Keratinocyte (primary cell): Measurements from ENCODE around the gene HIVEP1. TPM values are rescaled to one million over a fixed set of nuclear protein-coding genes. Genes with fewer than 3 reads are reported as not detected.

Experiments
- DNase-seq: peaks from one replicate; pipeline ENCODE4 v3.0.0-alpha.2; 2011; ENCODE audit warnings: low read depth, missing footprints, low spot score
- FAIRE-seq: peaks from 2 replicates; lab custom pipeline; 2011; peaks lifted over from hg19 to GRCh38; lab: Jason Lieb, UNC
- H2AFZ ChIP-seq: 2 replicates; pipeline ENCODE4 v1.6.0; 2012; ENCODE audit warnings: low read length, control low read depth, inconsistent platforms; ENCODE audit not compliant: control insufficient read depth
- H3K27ac ChIP-seq: 2 replicates; pipeline ENCODE4 v1.5.1; 2011; ENCODE audit warnings: low read length; ENCODE audit not compliant: control insufficient read depth, insufficient read depth
- H3K27me3 ChIP-seq: 3 replicates; pipeline ENCODE4 v1.6.0; 2011; ENCODE audit warnings: low read length; ENCODE audit not compliant: control insufficient read depth, insufficient read depth; ENCODE audit errors: extremely low read depth
- H3K36me3 ChIP-seq, 2 experiments: 2 replicates in 1 of 2; 3 replicates in 1 of 2; pipeline ENCODE4 v1.5.1; 2011; ENCODE audit warnings: low read length in 2 of 2, mild to moderate bottlenecking in 1 of 2; ENCODE audit not compliant: control insufficient read depth in 2 of 2, insufficient read depth in 2 of 2; ENCODE audit errors: extremely low read depth in 1 of 2
- H3K4me1 ChIP-seq: 3 replicates; pipeline ENCODE4 v1.5.1; 2011; ENCODE audit warnings: low read length; ENCODE audit not compliant: control insufficient read depth, insufficient read depth; ENCODE audit errors: extremely low read depth
- H3K4me2 ChIP-seq: 3 replicates; pipeline ENCODE4 v1.6.0; 2011; ENCODE audit warnings: low read depth, low read length; ENCODE audit not compliant: control insufficient read depth, insufficient read depth; ENCODE audit errors: extremely low read depth
- H3K4me3 ChIP-seq, 3 experiments: fragments of 200-600 bp in 1 of 3; sonication (generic) in 1 of 3; 2 replicates in 2 of 3; 3 replicates in 1 of 3; pipeline ENCODE4 v1.5.1; 2011 to 2016; ENCODE audit warnings: low read length in 3 of 3, mild to moderate bottlenecking in 3 of 3, control low read depth in 2 of 3, inconsistent platforms in 1 of 3, low read depth in 1 of 3, mixed read lengths in 1 of 3, mixed run types in 1 of 3, moderate library complexity in 1 of 3; ENCODE audit not compliant: control insufficient read depth in 2 of 3, insufficient read depth in 2 of 3; ENCODE audit errors: extremely low read depth in 1 of 3
- H3K79me2 ChIP-seq: 2 replicates; pipeline ENCODE4 v1.6.0; 2012; ENCODE audit warnings: low read length; ENCODE audit not compliant: control insufficient read depth, insufficient read depth
- H3K9ac ChIP-seq: 3 replicates; pipeline ENCODE4 v1.6.0; 2011; ENCODE audit warnings: low read length; ENCODE audit not compliant: control insufficient read depth, insufficient read depth; ENCODE audit errors: extremely low read depth
- H3K9me1 ChIP-seq: 3 replicates; pipeline ENCODE4 v1.6.0; 2011; ENCODE audit warnings: low read length; ENCODE audit not compliant: control insufficient read depth, insufficient read depth; ENCODE audit errors: extremely low read depth
- H3K9me3 ChIP-seq: 2 replicates; pipeline ENCODE4 v1.5.1; 2012; ENCODE audit warnings: low read depth, low read length; ENCODE audit not compliant: control insufficient read depth
- H4K20me1 ChIP-seq: 3 replicates; pipeline ENCODE4 v1.6.0; 2011; ENCODE audit warnings: low read length; ENCODE audit not compliant: control insufficient read depth, insufficient read depth; ENCODE audit errors: extremely low read depth
- EZH2 ChIP-seq: IDR thresholded peaks from one replicate; pipeline ENCODE4 v1.6.1; 2012; ENCODE audit warnings: inconsistent platforms, mild to moderate bottlenecking, low read length, moderate library complexity
- dilution Hi-C: fragments of 300-500 bp; cut with MboI; formaldehyde crosslinking; loops from one replicate; pipeline ENCODE4 v1.7.0; 2020; ENCODE audit warnings: low sequenced_read_pairs; ENCODE audit not compliant: extremely low pct_ligation_motif_present
- polyA plus RNA-seq, 5 experiments: library from polyadenylated mRNA; depleted of rRNA in 3 of 5; stranded (reverse) in 3 of 5; stranded (forward) in 1 of 5; unstranded in 1 of 5; fragments of >200 nt; gene quantifications; 1 replicate in 1 of 5; 2 replicates in 3 of 5; 3 replicates in 1 of 5; pipeline versions ENCODE4 v1.2.1 to v1.2.3, GENCODE V29; 2011 to 2012; ENCODE audit warnings: missing spikeins in 2 of 5, low read depth in 1 of 5, low replicate concordance in 1 of 5
- TF ChIP-seq, protein P1 (sequence below), 3 experiments: IDR thresholded peaks in 1 of 3; conservative IDR thresholded peaks in 1 of 3; optimal IDR thresholded peaks in 1 of 3; 2 replicates in 2 of 3; 3 replicates in 1 of 3; pipeline versions ENCODE3 to v1.5.1; 2011; ENCODE audit warnings: low read length in 3 of 3, mild to moderate bottlenecking in 3 of 3, moderate library complexity in 2 of 3, control low read depth in 1 of 3, inconsistent platforms in 1 of 3; ENCODE audit not compliant: insufficient read depth in 2 of 3; ENCODE audit errors: extremely low read depth in 1 of 3

The HIVEP1 gene
- polyA plus RNA-seq, 1 donor (not counting 4 experiments of a cell fraction or from before 2014, with no cell fraction given): 13.7 TPM

DNA sequence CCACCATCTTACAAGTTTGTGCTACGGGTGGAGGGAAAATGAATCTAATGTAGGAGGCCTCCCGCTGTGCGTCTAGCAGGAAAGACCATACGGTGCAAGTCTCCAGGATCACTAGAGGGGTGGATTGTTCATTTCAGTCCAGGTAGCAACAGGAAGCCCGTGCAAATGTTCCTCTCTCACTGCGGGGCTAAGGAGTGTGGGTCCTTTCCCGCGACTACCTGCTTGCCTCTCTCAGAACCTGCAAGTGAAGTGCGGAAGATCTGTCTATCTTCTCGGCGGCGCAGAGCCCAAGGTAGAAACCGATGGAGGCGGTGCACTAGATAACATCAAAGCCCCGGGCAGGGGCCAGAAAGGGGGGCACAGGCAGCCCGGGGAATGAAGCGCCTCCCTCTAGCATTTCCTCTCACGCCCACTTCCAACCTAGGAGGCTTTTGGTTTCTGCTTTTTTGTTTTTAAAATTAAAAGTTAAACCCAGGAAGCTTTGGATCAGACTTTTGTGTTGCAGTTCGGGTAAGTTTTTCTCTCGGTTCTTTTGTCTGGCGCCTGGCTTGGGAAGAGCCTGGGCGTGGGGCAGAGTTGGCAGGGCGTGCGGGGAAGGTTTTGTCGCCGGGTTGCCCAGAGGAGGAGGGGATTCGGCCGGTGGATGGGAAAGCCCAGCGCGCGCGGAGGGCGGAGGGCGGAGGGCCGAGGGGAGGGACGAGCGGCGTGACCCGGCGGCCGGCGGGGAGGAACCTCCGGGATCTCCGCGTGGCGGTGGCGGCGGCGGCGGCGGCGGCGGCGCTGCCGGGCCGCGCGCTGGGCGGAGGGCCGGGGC lies 3.5 kb upstream of the HIVEP1 start:
- TF ChIP-seq EZH2: no peak
- TF ChIP-seq, protein P1, sequence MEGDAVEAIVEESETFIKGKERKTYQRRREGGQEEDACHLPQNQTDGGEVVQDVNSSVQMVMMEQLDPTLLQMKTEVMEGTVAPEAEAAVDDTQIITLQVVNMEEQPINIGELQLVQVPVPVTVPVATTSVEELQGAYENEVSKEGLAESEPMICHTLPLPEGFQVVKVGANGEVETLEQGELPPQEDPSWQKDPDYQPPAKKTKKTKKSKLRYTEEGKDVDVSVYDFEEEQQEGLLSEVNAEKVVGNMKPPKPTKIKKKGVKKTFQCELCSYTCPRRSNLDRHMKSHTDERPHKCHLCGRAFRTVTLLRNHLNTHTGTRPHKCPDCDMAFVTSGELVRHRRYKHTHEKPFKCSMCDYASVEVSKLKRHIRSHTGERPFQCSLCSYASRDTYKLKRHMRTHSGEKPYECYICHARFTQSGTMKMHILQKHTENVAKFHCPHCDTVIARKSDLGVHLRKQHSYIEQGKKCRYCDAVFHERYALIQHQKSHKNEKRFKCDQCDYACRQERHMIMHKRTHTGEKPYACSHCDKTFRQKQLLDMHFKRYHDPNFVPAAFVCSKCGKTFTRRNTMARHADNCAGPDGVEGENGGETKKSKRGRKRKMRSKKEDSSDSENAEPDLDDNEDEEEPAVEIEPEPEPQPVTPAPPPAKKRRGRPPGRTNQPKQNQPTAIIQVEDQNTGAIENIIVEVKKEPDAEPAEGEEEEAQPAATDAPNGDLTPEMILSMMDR (optimal IDR thresholded peaks at IDR 0.05 in 1 of 3, IDR thresholded peaks at IDR 0.05 in 1 of 3, conservative IDR thresholded peaks at IDR 0.05 in 1 of 3; ENCODE audit: extremely low read depth in 1 of 3, insufficient read depth in 2 of 3, low read length in 3 of 3): no peak
- FAIRE-seq: peak; percentile 63
- Histone ChIP-seq H3K9me1 (no peaks in the 10 kb centered on the region), H3K9me3 (no peaks in the 10 kb centered on the region), H3K79me2 (peaks cover 18% of the 10 kb centered on the region), H3K27ac (peak overlapping the region; percentile 98), H3K4me3 (peak overlapping the region; percentile 69 to 77 (median 70)), H3K36me3 (no peaks in the 10 kb centered on the region), H3K9ac (peak overlapping the region; percentile 98), H4K20me1 (no peaks in the 10 kb centered on the region), H3K4me1 (peaks cover 14% of the 10 kb centered on the region), H2AFZ (peak overlapping the region; percentile 93), H3K4me2 (peak overlapping the region; percentile 96), H3K27me3 (no peaks in the 10 kb centered on the region)
- dilution Hi-C loops: no loop called here
- DNase-seq: no peak

DNA sequence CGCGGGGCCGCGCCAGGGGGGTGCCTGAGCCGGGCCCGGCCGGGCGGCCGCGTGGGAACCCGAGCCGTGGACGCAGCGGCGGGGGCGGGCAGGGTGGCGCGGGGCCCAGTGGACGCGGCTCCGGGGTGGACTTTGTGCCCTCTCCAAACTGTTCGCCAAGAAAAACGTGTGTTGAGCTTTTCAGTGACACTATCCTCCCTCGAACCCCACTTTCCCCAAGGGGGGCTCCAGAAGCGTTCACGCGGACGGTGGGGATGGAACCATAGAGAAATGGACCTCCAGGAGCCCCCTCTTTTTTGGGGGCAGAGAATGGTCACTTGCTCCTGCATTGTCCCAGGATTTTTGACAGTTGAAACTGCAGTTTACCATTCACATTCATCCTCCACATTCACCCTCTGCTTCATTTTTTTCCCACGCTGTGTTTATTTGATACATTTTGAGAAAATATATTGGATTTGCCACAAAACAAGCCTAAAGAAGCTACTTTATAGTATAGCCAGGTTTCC lies 2.9 kb upstream of the HIVEP1 start:
- peak overlapping the region; percentile 98 for H3K9ac ChIP-seq
- peak overlapping the region; percentile 75 to 91 (median 77) for H3K4me3 ChIP-seq
- no peak for TF ChIP-seq EZH2
- TF ChIP-seq, protein P1 (optimal IDR thresholded peaks at IDR 0.05 in 1 of 3, IDR thresholded peaks at IDR 0.05 in 1 of 3, conservative IDR thresholded peaks at IDR 0.05 in 1 of 3; ENCODE audit: extremely low read depth in 1 of 3, insufficient read depth in 2 of 3, low read length in 3 of 3): no peak
- peak overlapping the region; percentile 98 for H3K27ac ChIP-seq
- H4K20me1 ChIP-seq: no peaks in the 10 kb centered on the region
- H3K27me3 ChIP-seq: no peaks in the 10 kb centered on the region
- peak overlapping the region; percentile 42 for H2AFZ ChIP-seq
- H3K4me1 ChIP-seq: peaks cover 21% of the 10 kb centered on the region
- no peaks in the 10 kb centered on the region for H3K9me1 ChIP-seq
- no peak for DNase-seq
- dilution Hi-C loops: no loop called here
- no peak for FAIRE-seq
- peak overlapping the region; percentile 98 for H3K4me2 ChIP-seq
- H3K79me2 ChIP-seq: peaks cover 21% of the 10 kb centered on the region
- H3K36me3 ChIP-seq: no peaks in the 10 kb centered on the region
- no peaks in the 10 kb centered on the region for H3K9me3 ChIP-seq
